Measurements from ENCODE around the gene HAPSTR1. TPM values are rescaled to one million over a fixed set of nuclear protein-coding genes. Genes with fewer than 3 reads are reported as not detected.

Gene HAPSTR1
- total and polyA plus RNA-seq, 2 of the 4 experiments (the other 2 are of a cell fraction): 22.2 to 56.5 TPM

- TF ChIP-seq FOS (IDR thresholded peaks at IDR 0.05; ENCODE audit: low read depth, low read length): peak; percentile 60; the same call in 1 of the 2 replicates
These were observed at the start of gene HAPSTR1 (continued) for GRCh38 chr16:9090960-9091866.

GRCh38 chr16:9042533-9042932, 48.9 kb upstream of the HAPSTR1 start:
- peak overlapping the region; percentile 77 for H2BK20ac ChIP-seq (ENCODE audit: low read depth, low read length)
- peak overlapping the region in 1 of 2 experiments; percentile 4; a peak in 1 of 4 replicates for H4K8ac ChIP-seq (ENCODE audit: low read depth in 2 of 2, low read length in 2 of 2)
- no peak overlapping the region for H3K18ac ChIP-seq (ENCODE audit: low read depth, low read length)
- no peak for ATAC-seq (ENCODE audit: low read depth)
- ChIA-PET CTCF (interaction anchor here (1.0 to 1.1 kb wide), 3 partner anchors 8 to 61 kb away, joined by 3 to 4 read pairs (median 3); no protein-coding TSS in a partner anchor), POLR2A (ENCODE audit: unreplicated experiment) (no interaction called here)
- H4K20me1 ChIP-seq (ENCODE audit: insufficient read depth, low read length): peaks cover 4% of the 10 kb centered on the region; the same call in 1 of the 2 replicates
- H4K5ac ChIP-seq (ENCODE audit: low read depth, low read length): no peak overlapping the region
- H3K9ac ChIP-seq (ENCODE audit: low read depth, low read length): no peak overlapping the region
- dilution Hi-C loops (cut with HindIII; ENCODE audit: low sequenced_read_pairs, unreplicated experiment): no loop called here
- intact Hi-C loops (cut with micrococcal nuclease): no loop called here
- H2BK120ac ChIP-seq (ENCODE audit: low read depth, low read length): peak overlapping the region; percentile 70
- H3K23ac ChIP-seq (ENCODE audit: low read depth, low read length): peak overlapping the region; percentile 48; the same call in 1 of the 2 replicates
- H4K91ac ChIP-seq (ENCODE audit: insufficient read depth, low read depth, low read length): peak overlapping the region; percentile 26; the same call in 1 of the 2 replicates
- peak overlapping the region; percentile 46 for H2AK5ac ChIP-seq (ENCODE audit: low read depth, low read length)
- H3K4me1 ChIP-seq (ENCODE audit: control insufficient read depth, insufficient read depth, low read length): peaks cover 5% of the 10 kb centered on the region; the same call in 1 of the 2 replicates
- no peaks in the 10 kb centered on the region for H3K36me3 ChIP-seq (ENCODE audit: control insufficient read depth, insufficient read depth, low read length)
- H2AFZ ChIP-seq (replicated peaks; ENCODE audit: low read length, poor library complexity): peak overlapping the region; percentile 44
- no peak overlapping the region for H2BK5ac ChIP-seq (ENCODE audit: low read depth, low read length, poor library complexity, severe bottlenecking)
- H2BK15ac ChIP-seq (ENCODE audit: low read depth, low read length): peak overlapping the region; percentile 16; the same call in 2 of the 3 replicates
- no peak overlapping the region for H3K27ac ChIP-seq (ENCODE audit: insufficient read depth, low read length)
- in situ Hi-C loops (cut with MboI; ENCODE audit: low sequenced_read_pairs): no loop called here
- H3K27me3 ChIP-seq (ENCODE audit: control insufficient read depth, insufficient read depth, low read length): no peaks in the 10 kb centered on the region
- H3K4ac ChIP-seq (ENCODE audit: low read depth, low read length): peak overlapping the region; percentile 81
- H3K79me1 ChIP-seq (ENCODE audit: low read depth in 1 of 2, low read length in 2 of 2): 0 out of 4 replicates have a peak, but pooled peaks cover 0 to 6% of the 10 kb centered on the region in 2 experiments
- 93% methylated on average over 2 of the region's 5 CpGs; no CpG with 5 or more reads in 1 of the 2 experiments for WGBS, 2 experiments (ENCODE audit: extremely low coverage in 2 of 2, insufficient read length in 1 of 2)
- peak overlapping the region; percentile 68 for H2AK9ac ChIP-seq (replicated peaks; ENCODE audit: low read depth, low read length, poor library complexity)
- H3K9me3 ChIP-seq (ENCODE audit: control insufficient read depth, insufficient read depth, low read length): no peaks in the 10 kb centered on the region
- no peak overlapping the region for H3K4me2 ChIP-seq (ENCODE audit: low read depth, low read length)
- H3K4me3 ChIP-seq (ENCODE audit: insufficient read depth, low read depth, low read length): no peak overlapping the region
- BruUV-seq (replicated peaks): no TSS peak
- H3K56ac ChIP-seq (ENCODE audit: extremely low read depth, insufficient read depth, low read length): no peak overlapping the region
- no peak for DNase-seq
- peak overlapping the region; percentile 16; the same call in 1 of the 2 replicates for H3K14ac ChIP-seq (replicated peaks; ENCODE audit: low read depth, low read length)
- H3K9me1 ChIP-seq (ENCODE audit: insufficient read depth, low read length): peaks cover 3% of the 10 kb centered on the region; the same call in 1 of the 2 replicates
- TF ChIP-seq CHD1 (IDR thresholded peaks at IDR 0.05; ENCODE audit: low read depth, low read length) (no peak), MXI1 (IDR thresholded peaks at IDR 0.05; ENCODE audit: borderline replicate concordance, low read depth, low read length) (no peak), MAFK (IDR thresholded peaks at IDR 0.05; ENCODE audit: low read depth, low read length) (no peak), RCOR1 (IDR thresholded peaks at IDR 0.05; ENCODE audit: insufficient replicate concordance, low read length) (no peak), CEBPB (IDR thresholded peaks at IDR 0.05; ENCODE audit: low read depth, low read length) (no peak), SMC3 (IDR thresholded peaks at IDR 0.05; ENCODE audit: low read depth, low read length) (no peak), FOS (IDR thresholded peaks at IDR 0.05; ENCODE audit: low read depth, low read length) (no peak), ELK1 (IDR thresholded peaks at IDR 0.05; ENCODE audit: borderline replicate concordance, low read depth, low read length) (no peak), RFX5 (IDR thresholded peaks at IDR 0.05; ENCODE audit: low read depth, low read length) (no peak), POLR2A (IDR thresholded peaks at IDR 0.05; ENCODE audit: low read depth, low read length) (no peak), USF2 (IDR thresholded peaks at IDR 0.05; ENCODE audit: low read depth, low read length) (no peak)

Measured in IMR-90 (cell line).